K562 (cell line): ENCODE data around the gene NLRP6. TPM values are rescaled to one million over a fixed set of nuclear protein-coding genes. Genes with fewer than 3 reads are reported as not detected.

ENCODE experiments used
- BRD4 ChIP-seq: fragments of 200-600 bp; sonication (generic); IDR thresholded peaks from 2 replicates; pipeline ENCODE4 v1.6.1; 2017; ENCODE audit warnings: inconsistent platforms
- C11orf30 ChIP-seq: fragments of 450-650 bp; IDR thresholded peaks from 2 replicates; pipeline ENCODE4 v1.6.1; 2016; ENCODE audit warnings: low read depth, mild to moderate bottlenecking
- CTCF ChIP-seq, 3 experiments: IDR thresholded peaks in 2 of 3; conservative IDR thresholded peaks in 1 of 3; 2 replicates each; pipeline ENCODE4 v1.5.1; 2011 to 2012; ENCODE audit warnings: low read length in 3 of 3, mild to moderate bottlenecking in 3 of 3, control low read depth in 2 of 3, improper control_type of control experiment in 1 of 3, inconsistent platforms in 1 of 3, low read depth in 1 of 3, mixed read lengths in 1 of 3, moderate library complexity in 1 of 3; ENCODE audit not compliant: insufficient read depth in 2 of 3
- E2F8 ChIP-seq: fragments of 450-650 bp; IDR thresholded peaks from 2 replicates; pipeline ENCODE4 v1.7.1; 2018; ENCODE audit warnings: mild to moderate bottlenecking, low read depth; ENCODE audit not compliant: partially characterized antibody
- ELK1 ChIP-seq: sonication (generic); formaldehyde crosslinking; IDR thresholded peaks from 2 replicates; pipeline ENCODE4 v1.8.1; 2022; ENCODE audit warnings: missing genetic modification reagents
- ETS2 ChIP-seq: IDR thresholded peaks from 2 replicates; pipeline ENCODE4 v1.6.1; 2016; ENCODE audit warnings: borderline replicate concordance, missing genetic modification characterization, mild to moderate bottlenecking, moderate library complexity, missing compliant biosample characterization; ENCODE audit not compliant: poor library complexity, severe bottlenecking
- NBN ChIP-seq: fragments of 450-650 bp; IDR thresholded peaks from 2 replicates; pipeline ENCODE4 v1.6.1; 2016; ENCODE audit warnings: low read depth, mild to moderate bottlenecking
- NCOA2 ChIP-seq, 2 experiments: fragments of 450-650 bp; IDR thresholded peaks; 2 replicates each; pipeline ENCODE4 v1.6.1; 2018; ENCODE audit warnings: mild to moderate bottlenecking in 2 of 2, moderate library complexity in 1 of 2; ENCODE audit not compliant: partially characterized antibody in 2 of 2
- NEUROD1 ChIP-seq: fragments of 150-350 bp; IDR thresholded peaks from 2 replicates; pipeline ENCODE4 v1.6.1; 2014; ENCODE audit warnings: borderline replicate concordance, low read length, low read depth; ENCODE audit not compliant: partially characterized antibody
- RBBP5 ChIP-seq: fragments of 200-600 bp; sonication (generic); IDR thresholded peaks from 2 replicates; pipeline ENCODE4 v1.6.1; 2012; ENCODE audit warnings: borderline replicate concordance, mild to moderate bottlenecking, low read length, control low read depth, inconsistent platforms; ENCODE audit not compliant: insufficient read depth, poor library complexity, severe bottlenecking
- SAFB2 ChIP-seq: fragments of 200-400 bp; formaldehyde crosslinking; IDR thresholded peaks from 2 replicates; pipeline ENCODE4 v1.6.1; 2018; ENCODE audit warnings: borderline replicate concordance, low read length, low read depth, moderate library complexity; ENCODE audit not compliant: severe bottlenecking
- SRSF3 ChIP-seq: fragments of 200-400 bp; formaldehyde crosslinking; IDR thresholded peaks from 2 replicates; pipeline ENCODE4 v1.6.1; 2016; ENCODE audit warnings: mild to moderate bottlenecking, low read length, moderate library complexity; ENCODE audit not compliant: insufficient read depth
- TRIM28 ChIP-seq: fragments of 450-650 bp; IDR thresholded peaks from 2 replicates; pipeline ENCODE4 v1.6.1; 2017
- polyA plus RNA-seq, 8 experiments: library from polyadenylated mRNA; depleted of rRNA in 4 of 8; stranded (reverse) in 5 of 8; unstranded in 3 of 8; fragments of >200 nt; fragmentation: Nextera tagmentation in 2 of 8; fragmentation: Illumina TruSeq in 1 of 8; extraction: Ambion mirVana in 2 of 8; extraction: Trizol in 1 of 8; gene quantifications; 2 replicates each; pipeline versions ENCODE4 v1.2.1 to v1.2.3, GENCODE V29; 2011 to 2014; ENCODE audit warnings: inconsistent platforms in 1 of 8, missing spikeins in 1 of 8
- total RNA-seq, 7 experiments: library from RNA; depleted of rRNA in 6 of 7; stranded (reverse); fragments of >200 nt in 6 of 7; fragmentation: Illumina TruSeq in 2 of 7; extraction: Trizol in 2 of 7; gene quantifications; 2 replicates each; pipeline versions ENCODE4 v1.2.1 to v1.2.3, GENCODE V29; 2011 to 2021; ENCODE audit warnings: low replicate concordance in 1 of 7
- TF ChIP-seq, protein P1 (sequence below): fragments of 450-650 bp; IDR thresholded peaks from one replicate; pipeline ENCODE4 v1.6.1; 2018; ENCODE audit warnings: mild to moderate bottlenecking, moderate library complexity; ENCODE audit not compliant: partially characterized antibody
- TF ChIP-seq, protein P2 (sequence below): fragments of 250-450 bp; sonication (Bioruptor Pico); IDR thresholded peaks from 2 replicates; pipeline ENCODE4 v1.8.0; 2022; ENCODE audit warnings: moderate library complexity, mild to moderate bottlenecking, inconsistent platforms
- TF ChIP-seq, protein P3 (sequence below), 3 experiments: fragments of 200-800 bp in 1 of 3; sonication (Bioruptor generic) in 1 of 3; sonication (generic) in 1 of 3; formaldehyde crosslinking in 1 of 3; IDR thresholded peaks; 2 replicates each; pipeline versions ENCODE4 v1.6.1 to v1.8.0; 2016 to 2022; ENCODE audit warnings: mild to moderate bottlenecking in 2 of 3, missing compliant biosample characterization in 2 of 3, missing genetic modification characterization in 2 of 3, missing genetic modification reagents in 1 of 3

NLRP6 gene
- total and polyA plus RNA-seq, 9 of the 15 experiments (the other 6 are each of a cell fraction or from before 2014, with no cell fraction given), result 0.03 to 0.18 (median 0.15) TPM; not detected in 5

- peak; percentile 72 for TF ChIP-seq TRIM28
- TF ChIP-seq SAFB2, result no peak
- no peak for TF ChIP-seq RBBP5
- peak in 1 of 3 experiments; percentile 37; a peak in 2 of 6 replicates for TF ChIP-seq CTCF (IDR thresholded peaks at IDR 0.05 in 2 of 3, conservative IDR thresholded peaks at IDR 0.05 in 1 of 3; ENCODE audit: insufficient read depth in 2 of 3, low read depth in 1 of 3, low read length in 3 of 3)
- no peak for TF ChIP-seq SRSF3
- peak; percentile 12 for TF ChIP-seq NEUROD1
- no peak for TF ChIP-seq ETS2 (tag)
- TF ChIP-seq BRD4, result peak; percentile 45; the same call in 1 of the 2 replicates
- TF ChIP-seq, protein P1, sequence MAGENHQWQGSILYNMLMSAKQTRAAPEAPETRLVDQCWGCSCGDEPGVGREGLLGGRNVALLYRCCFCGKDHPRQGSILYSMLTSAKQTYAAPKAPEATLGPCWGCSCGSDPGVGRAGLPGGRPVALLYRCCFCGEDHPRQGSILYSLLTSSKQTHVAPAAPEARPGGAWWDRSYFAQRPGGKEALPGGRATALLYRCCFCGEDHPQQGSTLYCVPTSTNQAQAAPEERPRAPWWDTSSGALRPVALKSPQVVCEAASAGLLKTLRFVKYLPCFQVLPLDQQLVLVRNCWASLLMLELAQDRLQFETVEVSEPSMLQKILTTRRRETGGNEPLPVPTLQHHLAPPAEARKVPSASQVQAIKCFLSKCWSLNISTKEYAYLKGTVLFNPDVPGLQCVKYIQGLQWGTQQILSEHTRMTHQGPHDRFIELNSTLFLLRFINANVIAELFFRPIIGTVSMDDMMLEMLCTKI, result no peak
- no peak for TF ChIP-seq ELK1 (CRISPR knock-in tag)
- TF ChIP-seq C11orf30, result no peak
- TF ChIP-seq, protein P2, sequence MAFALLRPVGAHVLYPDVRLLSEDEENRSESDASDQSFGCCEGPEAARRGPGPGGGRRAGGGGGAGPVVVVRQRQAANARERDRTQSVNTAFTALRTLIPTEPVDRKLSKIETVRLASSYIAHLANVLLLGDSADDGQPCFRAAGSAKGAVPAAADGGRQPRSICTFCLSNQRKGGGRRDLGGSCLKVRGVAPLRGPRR (CRISPR knock-in tag), result no peak
- TF ChIP-seq, protein P3, sequence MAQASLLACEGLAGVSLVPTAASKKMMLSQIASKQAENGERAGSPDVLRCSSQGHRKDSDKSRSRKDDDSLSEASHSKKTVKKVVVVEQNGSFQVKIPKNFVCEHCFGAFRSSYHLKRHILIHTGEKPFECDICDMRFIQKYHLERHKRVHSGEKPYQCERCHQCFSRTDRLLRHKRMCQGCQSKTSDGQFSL (CRISPR knock-in tag; IDR thresholded peaks at IDR 0.05), result no peak
- TF ChIP-seq, protein P3 (tag; IDR thresholded peaks at IDR 0.05), result no peak
- TF ChIP-seq NCOA2 (IDR thresholded peaks at IDR 0.05; ENCODE audit: partially characterized antibody in 2 of 2), result no peak
- no peak for TF ChIP-seq E2F8
- peak; percentile 90; the same call in 1 of the 2 replicates for TF ChIP-seq NBN
Measured at GRCh38 chr11:235997-236773, 42.0 kb upstream of the NLRP6 start, which contains the start of gene SIRT3 (continued).
